Vagina (tissue), 2 donors: Measurements from ENCODE around the gene C1orf174. TPM values are rescaled to one million over a fixed set of nuclear protein-coding genes. Genes with fewer than 3 reads are reported as not detected.

ENCODE experiments used
- DNase-seq, 2 donors: peaks; one replicate each; pipeline ENCODE4 v3.0.0-alpha.2; 2017; ENCODE audit errors: extremely low spot score in 2 of 2
- H3K27ac ChIP-seq: fragments of 200-600 bp; sonication (generic); one replicate; pipeline ENCODE4 v1.5.1; 2019
- H3K27me3 ChIP-seq: fragments of 200-600 bp; sonication (generic); one replicate; pipeline ENCODE4 v1.5.1; 2019
- H3K36me3 ChIP-seq, 2 donors: fragments of 200-600 bp; sonication (generic); one replicate each; pipeline ENCODE4 v1.5.1; 2017 to 2019
- H3K4me1 ChIP-seq: fragments of 200-600 bp; sonication (generic); one replicate; pipeline ENCODE4 v1.5.1; 2019
- H3K4me3 ChIP-seq, 2 donors: fragments of 200-600 bp; sonication (generic); 1 replicate in 1 of 2; 2 replicates in 1 of 2; pipeline ENCODE4 v1.5.1; 2016 to 2019
- H3K9me3 ChIP-seq: fragments of 200-600 bp; sonication (generic); one replicate; pipeline ENCODE4 v1.5.1; 2019
- POLR2A ChIP-seq, 2 donors: fragments of 450-650 bp; IDR thresholded peaks; one replicate each; pipeline ENCODE4 v1.6.1; 2017; ENCODE audit warnings: antibody characterized with exemption in 2 of 2, mild to moderate bottlenecking in 2 of 2, moderate library complexity in 2 of 2
- POLR2AphosphoS5 ChIP-seq, 2 donors: sonication (generic); formaldehyde crosslinking; IDR thresholded peaks; one replicate each; pipeline ENCODE4 v1.9.0; 2017; ENCODE audit warnings: antibody characterized with exemption in 2 of 2, mild to moderate bottlenecking in 2 of 2, low read depth in 1 of 2; ENCODE audit not compliant: insufficient read depth in 1 of 2
- intact Hi-C: fragments of 100-400 bp; cut with DNase I; formaldehyde crosslinking; loops from one replicate; pipeline ENCODE4 v1.15.1; 2023
- total RNA-seq: library from RNA; depleted of rRNA; stranded (reverse); fragments of >200 nt; gene quantifications from one replicate; pipeline ENCODE4 v1.2.3, GENCODE V29; 2016
- TF ChIP-seq, protein P1 (sequence below), 3 experiments: fragments of 450-650 bp in 2 of 3; fragments of 200-600 bp in 1 of 3; sonication (generic) in 1 of 3; IDR thresholded peaks; one replicate each; pipeline ENCODE4 v1.5.1; 2017 to 2019; ENCODE audit warnings: antibody characterized with exemption in 3 of 3, mild to moderate bottlenecking in 2 of 3, moderate library complexity in 2 of 3

C1orf174 gene
- total RNA-seq, 1 donor from 2014 or later = 19.4 TPM

DNA sequence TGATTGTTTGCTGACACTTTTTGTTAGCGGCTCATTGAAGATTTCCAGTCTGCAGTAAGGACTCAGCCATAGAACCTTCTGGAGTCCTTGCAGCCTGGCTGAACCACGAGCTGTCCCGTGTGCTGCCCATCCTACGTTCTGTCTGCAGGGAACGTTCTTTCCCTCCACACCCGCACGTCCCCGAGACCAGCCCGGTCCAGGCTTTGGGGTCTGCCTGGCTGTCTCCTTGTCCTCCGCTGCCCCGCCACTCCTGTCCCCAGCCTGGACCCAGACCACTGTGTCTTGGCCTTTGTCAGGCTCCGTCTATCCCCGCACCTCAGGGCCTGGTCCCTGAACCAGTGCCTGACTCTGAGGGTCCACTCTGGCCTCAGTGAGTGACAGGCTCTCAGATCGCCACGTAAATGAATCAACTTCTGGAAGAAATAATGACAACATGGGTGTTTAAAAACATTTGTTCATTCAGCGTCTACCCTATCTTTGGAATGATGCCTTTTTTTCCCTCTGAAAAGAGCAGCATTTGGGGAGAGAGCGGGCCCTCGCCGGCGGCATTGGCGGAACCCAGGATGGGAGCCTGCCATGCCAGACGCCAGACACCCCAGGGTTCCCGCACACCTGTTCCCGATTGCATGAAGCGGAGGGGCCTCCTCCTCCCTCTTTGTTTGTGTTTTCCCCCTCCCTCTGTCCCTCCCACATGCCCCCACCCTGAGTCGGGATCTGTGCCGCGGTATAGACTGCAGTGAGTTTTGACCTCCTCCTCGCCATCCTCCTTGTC, 43.9 kb upstream of the C1orf174 start:
- Histone ChIP-seq H3K27me3 (no peaks in the 10 kb centered on the region), H3K4me3 (no peak overlapping the region), H3K9me3 (no peaks in the 10 kb centered on the region), H3K27ac (no peak overlapping the region), H3K4me1 (no peaks in the 10 kb centered on the region), H3K36me3 (no peaks in the 10 kb centered on the region)
- DNase-seq = no peak
- intact Hi-C loops = no loop called here
- TF ChIP-seq POLR2AphosphoS5 (IDR thresholded peaks at IDR 0.05; ENCODE audit: insufficient read depth in 1 of 2, low read depth in 1 of 2) (no peak), POLR2A (IDR thresholded peaks at IDR 0.05) (no peak)
- TF ChIP-seq, protein P1, sequence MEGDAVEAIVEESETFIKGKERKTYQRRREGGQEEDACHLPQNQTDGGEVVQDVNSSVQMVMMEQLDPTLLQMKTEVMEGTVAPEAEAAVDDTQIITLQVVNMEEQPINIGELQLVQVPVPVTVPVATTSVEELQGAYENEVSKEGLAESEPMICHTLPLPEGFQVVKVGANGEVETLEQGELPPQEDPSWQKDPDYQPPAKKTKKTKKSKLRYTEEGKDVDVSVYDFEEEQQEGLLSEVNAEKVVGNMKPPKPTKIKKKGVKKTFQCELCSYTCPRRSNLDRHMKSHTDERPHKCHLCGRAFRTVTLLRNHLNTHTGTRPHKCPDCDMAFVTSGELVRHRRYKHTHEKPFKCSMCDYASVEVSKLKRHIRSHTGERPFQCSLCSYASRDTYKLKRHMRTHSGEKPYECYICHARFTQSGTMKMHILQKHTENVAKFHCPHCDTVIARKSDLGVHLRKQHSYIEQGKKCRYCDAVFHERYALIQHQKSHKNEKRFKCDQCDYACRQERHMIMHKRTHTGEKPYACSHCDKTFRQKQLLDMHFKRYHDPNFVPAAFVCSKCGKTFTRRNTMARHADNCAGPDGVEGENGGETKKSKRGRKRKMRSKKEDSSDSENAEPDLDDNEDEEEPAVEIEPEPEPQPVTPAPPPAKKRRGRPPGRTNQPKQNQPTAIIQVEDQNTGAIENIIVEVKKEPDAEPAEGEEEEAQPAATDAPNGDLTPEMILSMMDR (IDR thresholded peaks at IDR 0.05) = no peak

DNA sequence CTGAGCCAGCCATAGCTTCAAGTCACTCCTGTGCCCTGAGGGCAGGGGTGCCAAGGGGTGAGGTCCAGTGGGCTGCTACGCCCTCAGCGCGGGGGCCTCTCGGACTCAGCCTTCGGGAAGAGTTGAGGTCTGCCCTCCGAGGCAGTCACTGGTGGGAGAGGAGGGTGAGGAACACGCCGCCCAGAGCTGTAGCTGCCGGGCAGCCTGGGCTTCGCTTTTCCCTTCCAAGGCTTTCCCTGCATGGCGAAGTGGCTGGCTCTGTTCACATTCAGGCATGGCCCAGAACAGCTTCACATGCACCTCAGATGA, 43.0 kb upstream of the C1orf174 start:
- Histone ChIP-seq H3K36me3 (no peaks in the 10 kb centered on the region), H3K4me3 (no peak overlapping the region), H3K27me3 (no peaks in the 10 kb centered on the region), H3K4me1 (no peaks in the 10 kb centered on the region), H3K27ac (no peak overlapping the region), H3K9me3 (no peaks in the 10 kb centered on the region)
- intact Hi-C loops = no loop called here
- DNase-seq = no peak
- TF ChIP-seq, protein P1 (IDR thresholded peaks at IDR 0.05) = no peak
- TF ChIP-seq POLR2AphosphoS5 (IDR thresholded peaks at IDR 0.05; ENCODE audit: insufficient read depth in 1 of 2, low read depth in 1 of 2) (no peak), POLR2A (IDR thresholded peaks at IDR 0.05) (no peak)

DNA sequence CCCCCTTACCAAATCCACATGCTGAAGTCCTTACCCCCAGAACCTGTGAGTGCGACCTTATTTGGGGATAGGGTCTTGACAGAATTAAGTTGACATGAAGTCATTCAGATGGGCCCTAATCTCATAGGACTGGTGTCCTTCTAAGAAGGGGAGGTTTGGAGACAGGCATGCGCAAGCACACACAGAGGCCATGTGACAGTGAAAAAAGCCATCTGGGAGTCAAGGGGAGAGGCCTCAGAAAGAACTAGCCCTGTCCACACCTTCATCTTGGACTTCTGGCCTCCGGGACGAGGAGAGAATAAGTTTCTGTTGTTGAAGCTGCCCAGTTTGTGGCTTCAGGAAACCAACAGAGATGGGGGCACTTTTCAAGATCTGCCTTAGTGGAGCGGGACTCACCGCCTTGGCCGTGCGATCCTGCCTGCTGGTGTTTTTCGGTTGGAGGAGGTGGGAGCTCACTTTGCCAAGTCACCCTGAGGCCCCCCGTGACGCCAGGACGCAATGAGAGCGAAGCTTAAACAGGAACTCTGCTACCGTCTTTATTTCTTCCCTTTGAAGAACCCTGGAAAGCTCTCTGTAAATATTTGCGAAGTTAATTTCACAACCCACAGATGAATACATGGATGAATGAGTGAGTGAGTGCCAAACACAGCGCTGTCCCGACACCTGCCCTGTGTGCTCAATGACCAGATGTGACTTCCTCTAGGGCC, 42.5 kb upstream of the C1orf174 start:
- TF ChIP-seq POLR2AphosphoS5 (IDR thresholded peaks at IDR 0.05; ENCODE audit: insufficient read depth in 1 of 2, low read depth in 1 of 2) (no peak), POLR2A (IDR thresholded peaks at IDR 0.05) (no peak)
- TF ChIP-seq, protein P1 (IDR thresholded peaks at IDR 0.05) = no peak
- intact Hi-C loops = no loop called here
- no peak for DNase-seq
- H3K4me3 ChIP-seq = no peak overlapping the region
- no peaks in the 10 kb centered on the region for H3K27me3 ChIP-seq
- H3K27ac ChIP-seq = no peak overlapping the region
- H3K36me3 ChIP-seq = no peaks in the 10 kb centered on the region
- H3K4me1 ChIP-seq = no peaks in the 10 kb centered on the region
- H3K9me3 ChIP-seq = no peaks in the 10 kb centered on the region

DNA sequence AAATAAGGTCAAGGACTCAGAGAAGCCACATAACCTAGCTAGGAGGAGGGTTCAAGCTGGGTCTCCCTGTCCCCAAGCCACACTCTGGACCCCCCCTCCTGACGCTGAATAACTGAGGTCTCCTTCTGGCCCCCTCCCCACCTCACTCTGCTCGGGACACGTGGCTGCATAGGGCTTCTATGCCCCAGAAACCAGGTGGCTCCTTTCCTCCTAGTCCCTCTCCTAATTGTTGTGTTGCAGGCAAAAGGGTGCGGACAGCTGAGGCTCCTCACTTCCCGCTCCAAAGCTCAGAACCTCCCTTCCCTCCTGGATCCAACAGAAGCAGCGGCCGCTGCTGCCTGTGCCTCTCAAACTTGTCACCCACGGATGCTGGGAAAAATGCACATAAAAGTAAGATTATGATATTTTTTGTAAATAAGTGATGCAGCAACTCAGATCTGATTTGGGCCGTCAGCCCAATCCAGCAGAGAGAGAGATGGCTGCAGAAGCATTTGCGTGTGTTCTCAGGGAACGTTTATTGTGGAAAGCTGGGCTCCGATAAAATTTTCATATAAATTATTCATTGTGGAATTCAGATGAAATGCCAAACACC, 40.8 kb upstream of the C1orf174 start:
- no peak overlapping the region for H3K27ac ChIP-seq
- DNase-seq = no peak
- H3K27me3 ChIP-seq = no peaks in the 10 kb centered on the region
- H3K9me3 ChIP-seq = no peaks in the 10 kb centered on the region
- intact Hi-C loops = no loop called here
- H3K36me3 ChIP-seq = no peaks in the 10 kb centered on the region
- TF ChIP-seq POLR2AphosphoS5 (IDR thresholded peaks at IDR 0.05; ENCODE audit: insufficient read depth in 1 of 2, low read depth in 1 of 2) = no peak
- no peak for TF ChIP-seq POLR2A (IDR thresholded peaks at IDR 0.05)
- TF ChIP-seq, protein P1 (IDR thresholded peaks at IDR 0.05) = no peak
- H3K4me1 ChIP-seq = no peaks in the 10 kb centered on the region
- H3K4me3 ChIP-seq = no peak overlapping the region
